ENCODE results near the gene CA9. TPM values are rescaled to one million over a fixed set of nuclear protein-coding genes. Genes with fewer than 3 reads are reported as not detected.

CA9 gene
- polyA plus RNA-seq, 3 donors, result not detected

DNA sequence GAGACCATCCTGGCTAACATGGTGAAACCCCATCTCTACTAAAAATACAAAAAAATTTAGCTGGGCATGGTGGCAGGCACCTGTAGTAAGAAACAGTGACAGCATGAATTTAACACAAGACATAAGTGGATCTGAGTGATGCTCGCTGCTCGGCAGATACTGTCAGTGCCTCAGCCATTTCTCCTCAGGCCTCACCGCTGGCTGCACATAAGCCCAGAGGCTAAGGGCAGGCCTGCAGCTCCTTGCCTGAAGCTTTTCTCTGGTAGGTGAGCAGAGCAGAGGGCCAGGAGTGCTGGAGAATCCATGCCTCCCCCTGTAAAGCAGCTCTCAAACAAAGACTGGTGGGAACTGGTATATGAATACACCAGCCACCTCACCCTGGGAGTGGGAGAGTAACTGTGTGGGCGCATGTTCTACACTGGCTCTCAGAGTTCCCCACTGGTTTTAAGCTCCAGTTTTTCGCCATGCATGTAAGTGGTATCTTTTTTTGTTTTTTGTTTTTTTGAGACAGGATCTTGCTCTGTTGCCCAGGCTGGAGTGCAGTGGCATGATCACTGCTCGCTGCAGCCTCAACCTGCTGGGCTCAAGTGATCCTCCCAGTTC lies 45.2 kb upstream of the CA9 start:
- no peaks in the 10 kb centered on the region for H3K36me3 ChIP-seq (replicated peaks in 1 of 2; ENCODE audit: control insufficient read depth in 1 of 2, insufficient read depth in 2 of 2, low read length in 2 of 2)
- Mint-ChIP-seq H3K27me3 (ENCODE audit: low read depth in 3 of 3) (no peaks in the 10 kb centered on the region), H3K27ac (no peak overlapping the region), H3K9me3 (no peaks in the 10 kb centered on the region), H3K4me1 (peaks cover 5% of the 10 kb centered on the region), H3K4me3 (no peak overlapping the region), H3K36me3 (no peaks in the 10 kb centered on the region)
- no peaks in the 10 kb centered on the region for H4K20me1 ChIP-seq (ENCODE audit: insufficient read depth, low read length)
- DNase-seq, result no peak
- H3K79me2 ChIP-seq (ENCODE audit: insufficient read depth, low read length), result no peaks in the 10 kb centered on the region
- no peak overlapping the region for H3K4me3 ChIP-seq (replicated peaks in 1 of 3; ENCODE audit: low read depth in 2 of 3, low read length in 3 of 3)
- H3K27ac ChIP-seq (ENCODE audit: low read depth in 1 of 2, low read length in 2 of 2), result no peak overlapping the region
- H3K9me3 ChIP-seq (replicated peaks in 1 of 2; ENCODE audit: control insufficient read depth in 1 of 2, insufficient read depth in 1 of 2, low read length in 2 of 2), result no peaks in the 10 kb centered on the region
- H2AFZ ChIP-seq (ENCODE audit: insufficient read depth, low read depth, low read length, poor library complexity, severe bottlenecking), result no peak overlapping the region
- H3K4me1 ChIP-seq (ENCODE audit: control insufficient read depth in 1 of 2, insufficient read depth in 2 of 2, low read length in 2 of 2), result peaks cover under 1% of the 10 kb centered on the region in 2 donors
- TF ChIP-seq, protein P1, sequence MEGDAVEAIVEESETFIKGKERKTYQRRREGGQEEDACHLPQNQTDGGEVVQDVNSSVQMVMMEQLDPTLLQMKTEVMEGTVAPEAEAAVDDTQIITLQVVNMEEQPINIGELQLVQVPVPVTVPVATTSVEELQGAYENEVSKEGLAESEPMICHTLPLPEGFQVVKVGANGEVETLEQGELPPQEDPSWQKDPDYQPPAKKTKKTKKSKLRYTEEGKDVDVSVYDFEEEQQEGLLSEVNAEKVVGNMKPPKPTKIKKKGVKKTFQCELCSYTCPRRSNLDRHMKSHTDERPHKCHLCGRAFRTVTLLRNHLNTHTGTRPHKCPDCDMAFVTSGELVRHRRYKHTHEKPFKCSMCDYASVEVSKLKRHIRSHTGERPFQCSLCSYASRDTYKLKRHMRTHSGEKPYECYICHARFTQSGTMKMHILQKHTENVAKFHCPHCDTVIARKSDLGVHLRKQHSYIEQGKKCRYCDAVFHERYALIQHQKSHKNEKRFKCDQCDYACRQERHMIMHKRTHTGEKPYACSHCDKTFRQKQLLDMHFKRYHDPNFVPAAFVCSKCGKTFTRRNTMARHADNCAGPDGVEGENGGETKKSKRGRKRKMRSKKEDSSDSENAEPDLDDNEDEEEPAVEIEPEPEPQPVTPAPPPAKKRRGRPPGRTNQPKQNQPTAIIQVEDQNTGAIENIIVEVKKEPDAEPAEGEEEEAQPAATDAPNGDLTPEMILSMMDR (IDR thresholded peaks at IDR 0.05), result no peak
- H3K4me2 ChIP-seq (replicated peaks; ENCODE audit: extremely low read depth, low read length, poor library complexity, severe bottlenecking), result no peak overlapping the region
- no peak overlapping the region for H3K9ac ChIP-seq (ENCODE audit: insufficient read depth, low read length, poor library complexity, severe bottlenecking)
- no peaks in the 10 kb centered on the region for H3K27me3 ChIP-seq (ENCODE audit: control insufficient read depth in 2 of 2, insufficient read depth in 2 of 2, low read length in 2 of 2)
- WGBS (ENCODE audit: insufficient coverage), result 100% methylated on average over 4 of the region's 6 CpGs
- intact Hi-C loops (cut with micrococcal nuclease), result no loop called here

DNA sequence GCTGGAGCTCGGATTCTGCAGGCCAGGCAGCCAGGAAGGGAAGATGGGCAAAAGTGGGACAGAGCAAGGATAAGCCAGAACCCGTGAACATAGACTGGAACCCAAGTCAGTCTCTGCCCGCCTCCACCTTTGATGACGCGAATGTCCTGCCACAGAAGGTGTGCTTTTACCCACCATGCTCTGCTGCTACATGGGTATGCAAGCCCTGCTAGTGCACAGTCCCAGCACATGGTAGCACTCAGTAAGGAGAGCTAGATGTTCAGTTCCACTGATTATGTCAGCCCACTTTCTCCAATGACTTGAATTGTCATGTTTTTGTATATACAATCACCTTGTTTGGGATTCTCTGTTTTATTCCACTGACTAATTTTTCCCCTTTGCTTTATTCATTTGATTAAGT lies 44.1 kb upstream of the CA9 start:
- H3K4me1 Mint-ChIP-seq, result peaks cover 16% of the 10 kb centered on the region
- Histone ChIP-seq H3K27me3 (ENCODE audit: control insufficient read depth in 2 of 2, insufficient read depth in 2 of 2, low read length in 2 of 2) (no peaks in the 10 kb centered on the region), H3K9ac (ENCODE audit: insufficient read depth, low read length, poor library complexity, severe bottlenecking) (no peak overlapping the region), H3K79me2 (ENCODE audit: insufficient read depth, low read length) (no peaks in the 10 kb centered on the region), H3K27ac (ENCODE audit: low read depth in 1 of 2, low read length in 2 of 2) (no peak overlapping the region), H3K4me1 (ENCODE audit: control insufficient read depth in 1 of 2, insufficient read depth in 2 of 2, low read length in 2 of 2) (peaks cover 8 to 12% of the 10 kb centered on the region in 2 donors), H3K4me2 (replicated peaks; ENCODE audit: extremely low read depth, low read length, poor library complexity, severe bottlenecking) (no peak overlapping the region), H3K9me3 (replicated peaks in 1 of 2; ENCODE audit: control insufficient read depth in 1 of 2, insufficient read depth in 1 of 2, low read length in 2 of 2) (no peaks in the 10 kb centered on the region), H2AFZ (ENCODE audit: insufficient read depth, low read depth, low read length, poor library complexity, severe bottlenecking) (no peak overlapping the region), H3K4me3 (replicated peaks in 1 of 3; ENCODE audit: low read depth in 2 of 3, low read length in 3 of 3) (no peak overlapping the region), H3K36me3 (replicated peaks in 1 of 2; ENCODE audit: control insufficient read depth in 1 of 2, insufficient read depth in 2 of 2, low read length in 2 of 2) (no peaks in the 10 kb centered on the region), H4K20me1 (ENCODE audit: insufficient read depth, low read length) (no peaks in the 10 kb centered on the region)
- H3K9me3 Mint-ChIP-seq, result no peaks in the 10 kb centered on the region
- WGBS (ENCODE audit: insufficient coverage), result 93% methylated on average over 5 of the region's 5 CpGs
- TF ChIP-seq, protein P1 (IDR thresholded peaks at IDR 0.05), result no peak
- intact Hi-C loops (cut with micrococcal nuclease), result no loop called here
- no peaks in the 10 kb centered on the region for H3K36me3 Mint-ChIP-seq
- DNase-seq, result no peak
- no peak overlapping the region for H3K27ac Mint-ChIP-seq
- no peak overlapping the region for H3K4me3 Mint-ChIP-seq
- H3K27me3 Mint-ChIP-seq (ENCODE audit: low read depth in 3 of 3), result no peaks in the 10 kb centered on the region

Data from CD14-positive monocyte (primary cell).